Putamen (tissue), 1 donor: Measurements from ENCODE around the gene CLEC17A.
A peak's percentile ranks its signal among the peaks of the same experiment; 100 is the strongest.

Experiments used
- DNase-seq: peaks from one replicate; pipeline ENCODE4 v3.0.0-alpha.2; 2016; ENCODE audit warnings: low spot score

CLEC17A gene

GRCh38 chr19:14654786-14655560, 72.1 kb downstream of the CLEC17A start:
- no peak for DNase-seq

GRCh38 chr19:14655726-14656125, 72.8 kb downstream of the CLEC17A start:
- DNase-seq: no peak

GRCh38 chr19:14659874-14660489, 77.1 kb downstream of the CLEC17A start:
- no peak for DNase-seq

- peak; percentile 31 for DNase-seq
Measured at GRCh38 chr19:14661372-14661924, 78.6 kb downstream of the CLEC17A start.
